SK-N-DZ (cell line): ENCODE data around the gene GLIPR2.
A peak's percentile ranks its signal among the peaks of the same experiment; 100 is the strongest.
"Not testable (repeated sequence)": the region's sequence is repeated elsewhere in the genome, so short reads cannot be mapped to it uniquely, and the experiment has no call there.

Source experiments
- DNase-seq: peaks from one replicate; pipeline ENCODE4 v3.0.0-alpha.2; 2015; ENCODE audit warnings: low spot score

GLIPR2 gene

DNA sequence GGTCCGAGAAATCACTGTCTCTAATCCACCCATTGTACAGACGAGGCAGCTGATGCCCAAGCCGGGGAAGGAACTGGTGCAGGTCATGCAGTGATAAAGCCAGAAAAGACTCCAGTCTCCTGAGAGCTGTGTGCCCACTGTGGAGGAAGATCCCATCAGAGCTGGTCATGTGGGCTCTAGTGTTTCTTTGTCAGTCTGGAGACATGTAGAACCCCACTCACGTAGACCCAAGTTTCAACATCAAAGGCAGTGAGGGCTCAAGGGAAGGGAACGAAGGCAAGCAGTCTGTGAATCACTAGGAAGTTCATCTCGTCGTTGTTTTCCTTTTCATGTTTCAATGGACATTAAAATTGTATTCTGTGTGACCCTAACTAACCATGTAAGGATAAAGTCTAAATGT, 14.6 kb upstream of the GLIPR2 start:
- DNase-seq = no peak

DNA sequence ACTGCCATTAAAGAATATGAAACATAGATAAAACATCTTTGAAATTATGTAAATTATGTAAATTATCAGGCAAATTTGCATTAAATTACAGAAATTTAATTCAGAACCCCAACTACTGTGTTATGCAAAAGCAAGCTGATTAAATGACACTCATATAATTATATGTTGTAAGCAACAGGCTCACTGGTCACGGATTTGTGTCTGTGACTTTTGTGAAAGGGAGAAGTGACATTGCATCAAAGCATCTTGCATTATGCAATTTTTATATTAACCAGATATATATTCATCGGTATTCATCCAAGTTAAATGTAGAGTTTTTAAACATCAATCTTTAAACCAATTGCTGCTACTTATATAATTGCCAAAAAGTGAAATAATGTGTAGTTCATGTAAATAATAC, 13.0 kb upstream of the GLIPR2 start:
- no peak for DNase-seq

- no peak for DNase-seq
Observed at GRCh38 chr9:36125062-36125855, 11.3 kb upstream of the GLIPR2 start.

GRCh38 chr9:36126016-36126730, 10.4 kb upstream of the GLIPR2 start:
- DNase-seq = no peak

- no peak for DNase-seq
Observed at GRCh38 chr9:36127652-36128244, 8.8 kb upstream of the GLIPR2 start.

- DNase-seq = no peak
Observed at GRCh38 chr9:36128349-36128748, 8.2 kb upstream of the GLIPR2 start.

DNA sequence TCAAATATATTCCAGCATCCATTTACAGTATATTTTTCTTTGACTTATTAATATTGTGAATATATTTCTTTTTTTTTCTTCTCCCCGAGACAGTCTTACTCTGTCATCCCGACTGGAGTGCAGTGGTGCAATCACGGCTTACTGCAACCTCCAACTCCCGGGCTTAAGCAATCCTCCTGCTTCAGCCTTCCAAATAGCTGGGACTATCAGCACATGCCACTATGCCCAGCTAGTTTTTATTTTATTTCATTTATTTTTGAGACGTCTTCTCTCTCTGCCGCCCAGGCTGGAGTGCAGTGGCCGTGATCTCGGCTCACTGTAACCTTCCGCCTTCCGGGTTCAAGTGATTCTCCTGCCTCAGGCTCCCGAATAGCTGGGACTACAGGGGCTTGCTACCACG, 7.4 kb upstream of the GLIPR2 start:
- DNase-seq = no peak

GRCh38 chr9:36131666-36132065, 4.9 kb upstream of the GLIPR2 start:
- not testable (repeated sequence) for DNase-seq

DNA sequence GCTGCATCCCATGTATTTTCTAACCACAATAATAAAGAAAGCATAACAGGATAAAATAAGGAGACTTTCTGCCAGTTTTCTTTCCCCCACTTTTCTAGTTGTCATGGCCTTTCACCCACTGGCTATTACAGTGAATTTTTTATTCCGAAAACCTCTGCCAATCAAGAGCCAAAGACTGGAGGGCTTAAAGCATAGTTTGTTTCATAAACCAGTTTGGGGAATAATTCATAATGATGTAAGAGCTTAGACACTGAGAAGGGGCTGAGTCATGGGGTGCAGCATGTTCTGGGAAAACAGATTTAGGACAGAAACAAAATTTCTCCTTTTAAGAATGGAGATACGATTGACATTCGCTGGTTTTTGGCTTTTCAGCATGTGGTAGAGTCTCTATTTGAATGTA, 4.4 kb upstream of the GLIPR2 start:
- DNase-seq = no peak

DNA sequence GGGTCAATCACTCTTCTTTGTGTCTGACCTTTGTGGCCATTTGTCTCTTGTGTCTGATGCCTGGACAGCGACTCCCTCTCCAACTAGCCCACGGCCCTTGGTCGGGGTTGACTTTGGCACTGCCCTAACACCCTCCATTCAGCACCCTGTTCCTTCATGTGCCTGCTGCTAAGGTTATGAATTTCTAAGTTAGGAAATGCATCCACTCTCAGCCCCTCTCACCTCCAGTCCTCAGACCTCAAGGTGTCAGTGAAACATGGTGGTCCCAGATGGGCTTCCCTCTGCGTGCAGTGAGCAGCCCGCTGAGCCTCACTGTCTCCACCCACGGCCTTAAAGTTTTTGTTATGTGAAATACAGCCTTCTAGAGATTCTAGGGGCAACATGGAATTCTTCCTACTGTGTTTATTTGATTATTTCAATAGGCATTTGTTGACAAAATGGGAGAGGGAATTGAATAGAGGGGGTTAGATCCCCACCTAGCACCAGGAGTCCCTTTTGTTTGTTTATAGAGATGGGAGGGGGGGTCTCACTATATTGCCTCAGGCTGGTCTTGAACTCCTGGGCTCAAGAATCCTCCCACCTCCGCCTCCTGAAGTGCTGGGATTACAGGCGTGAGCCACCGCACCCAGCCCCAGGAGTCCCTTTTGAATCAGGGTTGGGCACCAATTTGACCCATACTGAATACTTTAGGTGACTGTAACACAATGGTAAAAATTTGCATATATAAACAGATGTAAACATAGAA, 1.6 kb upstream of the GLIPR2 start:
- DNase-seq = no peak

- DNase-seq = no peak
Observed at GRCh38 chr9:36135741-36136271, 727 bp upstream of the GLIPR2 start.

DNA sequence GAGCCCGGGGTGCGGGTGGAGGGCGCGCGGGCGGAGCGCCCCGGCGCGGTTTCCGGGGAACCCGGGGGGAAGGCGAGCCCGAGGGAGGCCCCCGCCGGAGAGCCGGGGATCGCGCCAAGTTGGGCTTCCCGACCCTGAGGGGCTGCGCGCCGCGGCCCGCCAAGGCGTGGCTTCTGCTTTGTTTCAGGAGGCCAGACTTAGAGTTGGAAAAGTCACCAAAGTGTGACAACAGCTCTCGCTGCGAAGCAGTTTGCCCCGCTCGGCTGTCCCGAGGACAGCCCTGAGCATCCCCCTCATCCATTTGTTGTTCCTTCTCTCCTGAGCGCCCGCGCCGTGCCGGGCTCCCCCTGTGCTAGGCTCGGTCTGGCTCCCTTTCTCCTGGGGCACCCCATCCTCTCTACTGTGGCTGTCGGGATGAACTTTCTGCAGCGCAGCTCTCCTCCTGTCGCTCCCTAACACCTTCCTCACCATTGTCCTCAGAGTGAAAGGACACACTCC, 410 bp downstream of the GLIPR2 start:
- DNase-seq = no peak

- DNase-seq = peak; percentile 42
Observed at GRCh38 chr9:36137392-36138004, 965 bp downstream of the GLIPR2 start.

- DNase-seq = no peak
Observed at GRCh38 chr9:36138496-36138895, 2.0 kb downstream of the GLIPR2 start.

DNA sequence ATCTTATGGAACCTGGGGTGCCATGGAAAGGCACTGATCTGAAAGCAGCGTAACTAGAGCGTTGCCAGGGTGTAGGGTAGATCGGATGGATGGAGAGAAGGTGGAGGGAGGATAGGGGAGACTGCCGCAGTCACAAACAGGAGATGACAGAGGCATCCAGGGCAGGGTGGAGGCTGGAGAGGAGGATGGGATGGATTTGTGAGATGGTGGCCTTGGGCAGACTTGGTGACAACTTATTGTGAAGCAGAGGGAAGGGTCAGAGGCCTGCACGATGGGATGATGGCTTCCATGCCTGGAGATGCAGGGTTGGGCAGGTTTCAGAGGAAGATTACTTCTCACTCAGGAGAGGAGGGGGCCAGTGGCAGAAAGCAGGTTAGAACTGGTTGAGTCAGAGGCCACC, 2.4 kb downstream of the GLIPR2 start:
- no peak for DNase-seq

GRCh38 chr9:36140086-36141084, 3.9 kb downstream of the GLIPR2 start:
- DNase-seq = no peak

GRCh38 chr9:36141288-36141687, 4.8 kb downstream of the GLIPR2 start:
- DNase-seq = no peak

DNA sequence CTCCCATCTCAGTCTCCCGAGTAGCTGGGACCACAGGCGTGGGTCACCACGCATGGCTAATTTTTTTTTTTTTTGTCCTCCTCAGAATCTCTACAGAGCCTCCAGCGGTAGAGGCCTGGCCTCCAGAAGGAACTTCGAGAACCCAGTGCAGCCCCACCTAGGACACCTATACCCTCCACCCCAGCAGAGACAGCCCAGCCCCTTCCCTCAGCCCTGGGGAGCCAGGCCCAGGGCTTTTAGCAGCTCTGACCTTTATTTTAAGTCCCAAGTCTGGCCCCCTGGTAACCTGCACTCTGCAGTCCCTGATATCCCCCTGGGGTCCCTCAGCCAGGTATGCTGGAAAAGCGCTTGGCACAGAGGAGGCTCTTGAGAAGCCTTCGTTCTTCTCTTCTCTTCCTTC, 5.2 kb downstream of the GLIPR2 start:
- DNase-seq = no peak

GRCh38 chr9:36142510-36143244, 6.1 kb downstream of the GLIPR2 start:
- no peak for DNase-seq
